Stimulated activated naive CD8-positive, alpha-beta T cell treated with anti-CD3 and anti-CD28 coated beads, Interleukin-15, Interleukin-2, amounts not matched to agents 100 ng/mL and 50 ng/mL, for 24 hours (primary cell): ENCODE results near the gene VTI1B.

Experiments
- H3K27ac Mint-ChIP-seq: one replicate; pipeline ENCODE4 v1.8.0; 2021; ENCODE audit warnings: mild to moderate bottlenecking, mixed read lengths
- H3K27me3 Mint-ChIP-seq: one replicate; pipeline ENCODE4 v1.8.0; 2021; ENCODE audit warnings: mixed read lengths
- H3K36me3 Mint-ChIP-seq: one replicate; pipeline ENCODE4 v1.8.0; 2021; ENCODE audit warnings: low read depth, mixed read lengths
- H3K4me1 Mint-ChIP-seq: one replicate; pipeline ENCODE4 v1.8.0; 2021; ENCODE audit warnings: low read depth, mixed read lengths
- H3K4me3 Mint-ChIP-seq: one replicate; pipeline ENCODE4 v1.8.0; 2021; ENCODE audit warnings: mild to moderate bottlenecking, mixed read lengths
- H3K9me3 Mint-ChIP-seq: one replicate; pipeline ENCODE4 v1.8.0; 2021; ENCODE audit warnings: mixed read lengths

Gene VTI1B

DNA sequence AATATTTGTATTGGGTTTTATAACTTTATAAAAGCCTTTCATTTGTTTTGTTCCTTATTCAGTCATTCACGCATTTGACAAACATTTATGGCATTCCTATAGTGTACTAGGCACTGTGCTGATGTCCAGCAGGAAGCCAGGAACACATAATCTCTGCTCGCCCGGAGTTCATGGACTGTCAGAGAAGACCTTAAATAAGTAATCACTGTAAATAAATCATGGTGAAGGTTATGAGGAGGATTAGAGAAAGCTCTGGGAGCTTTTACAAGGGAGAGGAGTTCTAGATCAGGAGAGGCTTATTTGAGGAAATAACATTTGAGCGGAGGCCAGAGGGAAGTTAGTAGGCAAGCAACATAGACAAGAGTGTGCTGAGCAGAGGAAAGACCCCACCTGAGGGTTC is 22.6 kb upstream of the VTI1B start:
- peaks cover 12% of the 10 kb centered on the region for H3K36me3 Mint-ChIP-seq
- H3K4me1 Mint-ChIP-seq = peaks cover 25% of the 10 kb centered on the region
- H3K9me3 Mint-ChIP-seq = no peaks in the 10 kb centered on the region
- no peak overlapping the region for H3K4me3 Mint-ChIP-seq
- no peak overlapping the region for H3K27ac Mint-ChIP-seq
- no peaks in the 10 kb centered on the region for H3K27me3 Mint-ChIP-seq

- Mint-ChIP-seq H3K4me1 (peaks cover 25% of the 10 kb centered on the region), H3K9me3 (no peaks in the 10 kb centered on the region), H3K4me3 (peak within 1 kb of the TSS; percentile 96), H3K27ac (peak within 1 kb of the TSS; percentile 99), H3K27me3 (no peaks in the 10 kb centered on the region), H3K36me3 (peaks cover 26% of the 10 kb centered on the region)
These were observed 21.0 kb upstream of the VTI1B start, which contains the start of gene RDH11 for GRCh38 chr14:67695394-67695949. TSS of gene RDH11 (minus strand) at chr14:67695764. CDS start at chr14:67695703, 61 bp downstream.

DNA sequence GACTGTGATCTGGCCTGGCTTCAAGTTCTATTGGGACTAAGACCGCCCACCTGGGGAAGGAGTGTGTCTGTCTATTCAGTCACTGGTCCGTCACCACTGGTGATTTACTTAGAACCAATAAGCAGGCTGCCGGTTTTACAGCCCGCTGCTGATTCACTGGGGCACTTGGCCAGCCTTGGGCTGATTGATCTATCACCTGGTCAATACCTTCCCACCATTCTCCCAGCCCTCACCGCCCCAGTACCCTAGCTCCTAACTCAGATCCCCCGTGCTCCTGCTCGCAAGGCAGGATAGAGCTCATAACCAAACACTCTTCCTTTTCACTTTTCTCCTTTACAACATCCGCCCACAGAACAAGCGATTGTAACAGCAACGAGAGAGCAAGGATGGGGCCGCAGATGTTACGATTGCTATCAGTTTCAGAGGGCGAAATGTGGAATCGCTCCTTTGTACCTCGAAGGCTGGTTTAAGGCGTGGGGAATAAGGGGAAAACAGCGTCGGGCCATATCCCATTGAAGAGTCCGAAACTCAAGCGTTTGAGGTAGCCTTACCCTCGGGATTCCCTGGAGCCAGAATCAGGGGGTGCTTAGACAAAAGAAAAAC is 20.5 kb upstream of the VTI1B start:
- H3K9me3 Mint-ChIP-seq = no peaks in the 10 kb centered on the region

GRCh38 chr14:67690011-67690410 is 15.6 kb upstream of the VTI1B start:
- no peaks in the 10 kb centered on the region for H3K27me3 Mint-ChIP-seq
- H3K4me1 Mint-ChIP-seq = peaks cover 21% of the 10 kb centered on the region
- H3K9me3 Mint-ChIP-seq = no peaks in the 10 kb centered on the region
- no peak overlapping the region for H3K4me3 Mint-ChIP-seq
- no peak overlapping the region for H3K27ac Mint-ChIP-seq
- H3K36me3 Mint-ChIP-seq = peaks cover 76% of the 10 kb centered on the region

More for the DNA sequence above, 20.5 kb upstream of the VTI1B start:
- Mint-ChIP-seq H3K27ac (peak overlapping the region; percentile 99), H3K4me1 (peaks cover 25% of the 10 kb centered on the region), H3K4me3 (peak overlapping the region; percentile 96), H3K27me3 (no peaks in the 10 kb centered on the region), H3K36me3 (peaks cover 32% of the 10 kb centered on the region)

DNA sequence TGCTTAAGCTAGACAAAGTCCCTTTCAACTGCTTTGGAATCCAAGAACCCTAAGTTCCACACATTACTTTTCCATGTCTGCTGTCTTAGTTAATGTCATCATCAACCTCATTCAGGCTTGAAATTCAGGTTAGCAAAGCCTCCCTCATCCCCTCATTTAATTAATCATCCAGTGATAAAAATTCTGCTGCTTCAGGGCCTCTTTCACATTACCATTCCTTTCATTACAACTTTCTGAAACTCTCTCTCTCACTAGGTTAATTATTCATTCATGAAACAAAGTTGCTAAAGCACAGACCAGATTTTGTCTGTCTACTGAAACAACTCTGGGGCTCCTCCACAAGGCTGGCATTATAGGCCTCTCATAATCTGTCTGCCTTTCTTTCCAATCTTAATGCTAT is 9.4 kb upstream of the VTI1B start:
- H3K4me3 Mint-ChIP-seq = no peak overlapping the region
- peaks cover 17% of the 10 kb centered on the region for H3K4me1 Mint-ChIP-seq
- H3K36me3 Mint-ChIP-seq = peaks cover 64% of the 10 kb centered on the region
- H3K27ac Mint-ChIP-seq = no peak overlapping the region
- H3K9me3 Mint-ChIP-seq = no peaks in the 10 kb centered on the region
- no peaks in the 10 kb centered on the region for H3K27me3 Mint-ChIP-seq

DNA sequence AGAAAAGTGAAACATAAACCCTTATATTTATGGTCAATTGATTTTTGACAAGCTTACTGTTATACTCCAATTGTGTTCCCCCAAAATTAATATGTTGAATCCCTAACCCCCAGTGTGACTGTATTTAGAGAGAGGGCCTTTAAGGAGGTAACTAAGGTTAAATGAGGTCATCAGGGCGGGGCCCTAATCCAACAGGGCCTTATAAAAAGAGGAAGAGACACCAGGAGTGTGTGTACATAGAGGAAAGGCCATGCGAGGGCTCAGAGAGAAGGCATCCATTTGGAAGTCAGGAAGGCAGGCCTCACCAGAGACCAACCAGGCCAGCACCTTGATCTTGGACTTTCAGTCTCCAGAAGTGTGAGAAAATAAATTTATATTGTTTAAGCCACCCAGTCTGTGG is 6.5 kb upstream of the VTI1B start:
- peaks cover 59% of the 10 kb centered on the region for H3K36me3 Mint-ChIP-seq

DNA sequence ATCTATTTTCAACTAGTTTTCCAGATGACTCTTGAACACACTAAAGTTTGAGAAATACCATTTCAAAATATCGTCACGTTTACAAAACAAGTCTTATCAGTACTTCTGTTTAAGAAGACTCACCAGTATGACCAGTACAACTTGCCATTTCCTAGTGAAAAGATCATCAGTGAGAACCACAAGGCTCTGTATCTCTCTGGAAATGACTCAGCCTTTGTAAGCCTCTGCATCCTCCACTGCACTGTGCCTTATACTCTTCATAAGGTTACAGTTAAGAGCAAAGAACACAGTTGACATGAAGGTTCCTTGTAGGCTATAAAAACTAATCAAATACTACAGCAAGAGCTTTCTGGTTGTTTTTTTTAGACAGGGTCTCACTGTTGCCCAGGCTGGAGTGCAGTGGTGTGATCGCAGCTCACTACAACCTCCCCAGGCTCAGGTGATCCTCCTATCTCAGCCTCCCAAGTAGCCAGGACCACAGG is 5.7 kb upstream of the VTI1B start:
- no peak overlapping the region for H3K4me3 Mint-ChIP-seq
- peaks cover 51% of the 10 kb centered on the region for H3K36me3 Mint-ChIP-seq
- H3K27me3 Mint-ChIP-seq = no peaks in the 10 kb centered on the region
- no peak overlapping the region for H3K27ac Mint-ChIP-seq
- no peaks in the 10 kb centered on the region for H3K9me3 Mint-ChIP-seq
- peaks cover 22% of the 10 kb centered on the region for H3K4me1 Mint-ChIP-seq

More for the DNA sequence above, 6.5 kb upstream of the VTI1B start:
- Mint-ChIP-seq H3K27me3 (no peaks in the 10 kb centered on the region), H3K4me1 (peaks cover 17% of the 10 kb centered on the region), H3K4me3 (no peak overlapping the region), H3K9me3 (no peaks in the 10 kb centered on the region), H3K27ac (no peak overlapping the region)

DNA sequence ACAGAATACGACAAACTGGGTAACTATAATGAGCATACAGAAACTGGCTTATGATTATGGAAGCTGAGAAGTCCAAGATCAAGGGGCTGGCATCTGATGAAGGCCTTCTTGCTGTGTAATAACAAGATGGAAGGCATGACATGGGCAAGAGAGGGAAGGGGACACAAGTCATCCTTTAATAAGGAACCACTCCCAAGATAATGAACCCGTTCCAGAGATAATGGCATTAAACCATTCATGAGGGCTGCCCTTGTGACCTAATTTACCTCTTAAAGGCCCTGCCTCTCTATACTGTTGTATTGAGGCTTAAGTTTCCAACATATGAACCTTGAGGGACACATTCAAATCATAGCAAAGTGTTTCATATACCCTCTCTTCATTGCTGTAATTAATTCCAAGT is 4.6 kb upstream of the VTI1B start:
- Mint-ChIP-seq H3K27ac (no peak overlapping the region), H3K9me3 (no peaks in the 10 kb centered on the region), H3K36me3 (peaks cover 42% of the 10 kb centered on the region), H3K4me3 (no peak overlapping the region), H3K4me1 (peaks cover 23% of the 10 kb centered on the region), H3K27me3 (no peaks in the 10 kb centered on the region)

GRCh38 chr14:67675219-67675582 is 769 bp upstream of the VTI1B start:
- Mint-ChIP-seq H3K27me3 (no peaks in the 10 kb centered on the region), H3K27ac (peak overlapping the region; percentile 88), H3K9me3 (no peaks in the 10 kb centered on the region), H3K4me3 (peak overlapping the region; percentile 95), H3K36me3 (peaks cover 20% of the 10 kb centered on the region), H3K4me1 (peaks cover 42% of the 10 kb centered on the region)

- Mint-ChIP-seq H3K4me3 (peak overlapping the region; percentile 95), H3K27ac (peak overlapping the region; percentile 83), H3K27me3 (no peaks in the 10 kb centered on the region), H3K9me3 (no peaks in the 10 kb centered on the region), H3K36me3 (peaks cover 20% of the 10 kb centered on the region), H3K4me1 (peaks cover 44% of the 10 kb centered on the region)
These were observed 323 bp downstream of the VTI1B start for GRCh38 chr14:67674139-67674479.

DNA sequence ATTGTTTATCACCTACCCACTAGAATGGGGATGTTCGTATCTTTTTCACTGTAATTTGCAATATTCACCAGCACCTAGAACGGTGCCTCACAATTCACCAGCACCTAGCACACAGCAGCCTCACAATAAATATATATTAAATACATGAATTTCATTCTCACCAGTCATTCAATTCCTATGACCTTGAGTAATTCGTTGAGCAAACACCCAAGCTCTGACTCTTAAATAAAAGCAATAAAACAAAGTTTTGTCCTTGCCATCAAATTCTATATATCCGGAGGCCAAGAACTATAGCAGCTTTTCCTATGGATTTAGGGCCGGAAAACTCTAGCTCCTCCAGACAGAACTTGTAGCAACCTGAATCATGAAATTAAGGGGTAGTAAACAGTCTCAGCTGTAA is 981 bp downstream of the VTI1B start:
- no peaks in the 10 kb centered on the region for H3K9me3 Mint-ChIP-seq
- H3K4me1 Mint-ChIP-seq = peaks cover 51% of the 10 kb centered on the region
- peak overlapping the region; percentile 95 for H3K4me3 Mint-ChIP-seq
- H3K27me3 Mint-ChIP-seq = no peaks in the 10 kb centered on the region
- H3K27ac Mint-ChIP-seq = no peak overlapping the region
- peaks cover 17% of the 10 kb centered on the region for H3K36me3 Mint-ChIP-seq

- Mint-ChIP-seq H3K27me3 (no peaks in the 10 kb centered on the region), H3K36me3 (no peaks in the 10 kb centered on the region), H3K9me3 (no peaks in the 10 kb centered on the region), H3K27ac (no peak overlapping the region), H3K4me1 (peaks cover 72% of the 10 kb centered on the region), H3K4me3 (no peak overlapping the region)
These were observed 5.9 kb downstream of the VTI1B start for GRCh38 chr14:67668559-67668958.

DNA sequence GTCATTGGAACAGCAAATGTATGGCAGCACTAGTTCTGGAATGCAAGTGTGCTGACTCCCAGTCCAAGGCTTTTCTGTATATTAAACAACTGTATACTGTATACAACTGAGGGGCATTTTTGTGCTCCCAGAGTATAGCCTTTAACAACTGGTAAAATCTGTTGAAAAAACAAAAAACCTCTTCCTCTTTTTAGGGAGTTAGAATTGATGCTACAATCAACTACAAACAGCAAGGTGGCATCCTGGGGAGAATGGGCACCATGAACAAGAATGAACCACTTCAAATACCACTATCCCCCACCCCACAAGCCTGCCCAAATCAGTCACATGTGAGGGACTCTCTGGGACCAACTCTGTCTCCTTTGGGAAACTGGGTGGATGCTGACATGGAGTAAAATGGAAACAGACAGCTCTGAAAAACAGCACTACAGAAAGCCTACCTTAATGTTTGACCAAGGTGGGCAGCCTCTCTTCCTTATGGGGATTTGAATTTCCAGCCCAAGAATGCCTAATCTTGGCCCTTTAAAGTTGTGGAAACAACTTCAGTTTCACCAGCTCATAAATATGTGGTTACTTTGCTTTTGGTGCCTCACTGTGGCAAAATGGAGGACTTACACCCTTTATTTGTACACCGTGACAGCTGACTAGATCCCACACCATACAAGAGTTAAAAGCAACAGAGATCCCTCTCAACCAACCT is 7.5 kb downstream of the VTI1B start:
- Mint-ChIP-seq H3K4me1 (peaks cover 60% of the 10 kb centered on the region), H3K9me3 (no peaks in the 10 kb centered on the region), H3K36me3 (peaks cover 5% of the 10 kb centered on the region), H3K27ac (peak overlapping the region; percentile 67), H3K4me3 (no peak overlapping the region), H3K27me3 (no peaks in the 10 kb centered on the region)

- no peaks in the 10 kb centered on the region for H3K9me3 Mint-ChIP-seq
- H3K27ac Mint-ChIP-seq = peak overlapping the region; percentile 49
- peaks cover 52% of the 10 kb centered on the region for H3K4me1 Mint-ChIP-seq
- H3K4me3 Mint-ChIP-seq = no peak overlapping the region
- peaks cover 5% of the 10 kb centered on the region for H3K36me3 Mint-ChIP-seq
- no peaks in the 10 kb centered on the region for H3K27me3 Mint-ChIP-seq
These were observed 8.6 kb downstream of the VTI1B start for GRCh38 chr14:67665868-67666267.

DNA sequence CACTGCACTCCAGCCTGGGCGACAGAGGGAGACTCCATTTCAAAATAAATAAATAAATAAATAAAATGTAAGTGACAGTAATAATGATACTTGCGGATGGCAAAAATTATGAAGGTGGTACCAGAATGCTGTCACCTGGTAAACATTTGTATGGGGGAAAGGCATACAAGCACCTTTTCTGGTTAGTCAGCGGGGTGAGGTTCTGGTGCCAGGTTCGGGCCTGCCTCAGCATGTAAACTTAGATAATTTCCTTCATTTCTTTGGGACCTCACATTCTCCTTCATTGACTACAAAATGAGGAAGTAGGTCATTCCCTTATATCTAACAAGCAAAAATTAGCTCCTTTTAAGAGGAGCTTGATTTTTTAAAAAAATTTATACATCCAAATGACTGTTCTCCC is 10.8 kb downstream of the VTI1B start:
- Mint-ChIP-seq H3K9me3 (no peaks in the 10 kb centered on the region), H3K27me3 (no peaks in the 10 kb centered on the region), H3K27ac (no peak overlapping the region), H3K4me1 (peaks cover 34% of the 10 kb centered on the region), H3K36me3 (peaks cover 7% of the 10 kb centered on the region), H3K4me3 (no peak overlapping the region)
